Osteoblast (primary cell): ENCODE results near the gene C2CD2. TPM values are rescaled to one million over a fixed set of nuclear protein-coding genes. Genes with fewer than 3 reads are reported as not detected.

Experiments
- DNase-seq: peaks from one replicate; pipeline ENCODE4 v3.0.0; 2011; ENCODE audit warnings: low spot score, mixed read lengths; ENCODE audit not compliant: insufficient read length; ENCODE audit errors: missing footprints
- H2AFZ ChIP-seq: 2 replicates; pipeline ENCODE4 v1.6.0; 2011; ENCODE audit warnings: mild to moderate bottlenecking, low read length
- H3K27ac ChIP-seq: 2 replicates; pipeline ENCODE4 v1.5.1; 2011; ENCODE audit warnings: mild to moderate bottlenecking, low read depth, low read length, moderate library complexity
- H3K27me3 ChIP-seq: 2 replicates; pipeline ENCODE4 v1.6.0; 2012; ENCODE audit warnings: mild to moderate bottlenecking, control low read depth, inconsistent platforms, low read length, moderate library complexity; ENCODE audit not compliant: insufficient read depth
- H3K36me3 ChIP-seq: 2 replicates; pipeline ENCODE4 v1.5.1; 2011; ENCODE audit warnings: mild to moderate bottlenecking, low read length, control low read depth, moderate library complexity; ENCODE audit not compliant: insufficient read depth
- H3K4me1 ChIP-seq: 2 replicates; pipeline ENCODE4 v1.5.1; 2011; ENCODE audit warnings: mild to moderate bottlenecking, low read length, control low read depth, moderate library complexity; ENCODE audit not compliant: insufficient read depth
- H3K4me2 ChIP-seq: 2 replicates; pipeline ENCODE4 v1.6.0; 2011; ENCODE audit warnings: mild to moderate bottlenecking, low read length; ENCODE audit not compliant: insufficient read depth
- H3K4me3 ChIP-seq: fragments of 200-600 bp; sonication (generic); 3 replicates; pipeline ENCODE4 v1.5.1; 2012; ENCODE audit warnings: mild to moderate bottlenecking, low read length, inconsistent platforms; ENCODE audit not compliant: insufficient read depth
- H3K79me2 ChIP-seq: 2 replicates; pipeline ENCODE4 v1.6.0; 2012; ENCODE audit warnings: mild to moderate bottlenecking, low read length, control low read depth, inconsistent platforms; ENCODE audit not compliant: insufficient read depth
- H3K9me3 ChIP-seq: 2 replicates; pipeline ENCODE4 v1.5.1; 2011; ENCODE audit warnings: low read depth, low read length, control low read depth
- H4K20me1 ChIP-seq: 2 replicates; pipeline ENCODE4 v1.6.0; 2012; ENCODE audit warnings: mild to moderate bottlenecking, low read length, control low read depth; ENCODE audit not compliant: insufficient read depth
- total RNA-seq: library from RNA; depleted of rRNA; stranded (reverse); fragments of >200 nt; gene quantifications from 2 replicates; pipeline ENCODE4 v1.2.3, GENCODE V29; 2012
- TF ChIP-seq, protein P1 (sequence below): IDR thresholded peaks from 2 replicates; pipeline ENCODE4 v1.5.1; 2011; ENCODE audit warnings: mild to moderate bottlenecking, low read depth, low read length, moderate library complexity; ENCODE audit errors: extremely low read depth

C2CD2 gene
- total RNA-seq, 1 donor = 40.9 TPM

DNA sequence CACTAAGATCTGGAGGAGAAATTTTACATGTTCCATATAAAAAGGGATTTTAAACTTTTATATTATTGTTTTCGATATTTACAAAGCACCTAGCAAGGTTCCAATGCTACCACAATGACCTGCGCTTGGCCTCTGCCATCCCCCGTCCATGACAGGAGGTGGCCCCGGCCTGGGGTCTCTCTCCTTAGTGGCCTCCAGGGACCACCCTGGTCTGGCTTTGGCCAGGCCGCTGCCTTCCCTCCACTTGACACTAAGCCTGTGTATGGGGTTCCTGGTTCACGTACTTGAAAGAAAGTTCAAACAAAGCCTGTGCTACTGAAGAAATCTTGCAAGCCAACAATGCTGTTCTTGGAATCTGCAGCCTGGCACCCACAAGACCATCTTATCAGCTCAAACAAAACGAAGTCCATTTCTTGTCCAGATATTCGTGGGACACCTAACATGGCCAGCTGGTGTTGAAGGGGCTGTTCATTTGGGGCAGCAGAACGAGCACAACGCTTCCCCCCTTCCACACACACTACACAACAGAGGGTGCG, 87.5 kb downstream of the C2CD2 start:
- TF ChIP-seq, protein P1, sequence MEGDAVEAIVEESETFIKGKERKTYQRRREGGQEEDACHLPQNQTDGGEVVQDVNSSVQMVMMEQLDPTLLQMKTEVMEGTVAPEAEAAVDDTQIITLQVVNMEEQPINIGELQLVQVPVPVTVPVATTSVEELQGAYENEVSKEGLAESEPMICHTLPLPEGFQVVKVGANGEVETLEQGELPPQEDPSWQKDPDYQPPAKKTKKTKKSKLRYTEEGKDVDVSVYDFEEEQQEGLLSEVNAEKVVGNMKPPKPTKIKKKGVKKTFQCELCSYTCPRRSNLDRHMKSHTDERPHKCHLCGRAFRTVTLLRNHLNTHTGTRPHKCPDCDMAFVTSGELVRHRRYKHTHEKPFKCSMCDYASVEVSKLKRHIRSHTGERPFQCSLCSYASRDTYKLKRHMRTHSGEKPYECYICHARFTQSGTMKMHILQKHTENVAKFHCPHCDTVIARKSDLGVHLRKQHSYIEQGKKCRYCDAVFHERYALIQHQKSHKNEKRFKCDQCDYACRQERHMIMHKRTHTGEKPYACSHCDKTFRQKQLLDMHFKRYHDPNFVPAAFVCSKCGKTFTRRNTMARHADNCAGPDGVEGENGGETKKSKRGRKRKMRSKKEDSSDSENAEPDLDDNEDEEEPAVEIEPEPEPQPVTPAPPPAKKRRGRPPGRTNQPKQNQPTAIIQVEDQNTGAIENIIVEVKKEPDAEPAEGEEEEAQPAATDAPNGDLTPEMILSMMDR = no peak
- Histone ChIP-seq H3K4me2 (no peak overlapping the region), H3K27me3 (no peaks in the 10 kb centered on the region), H4K20me1 (no peaks in the 10 kb centered on the region), H3K27ac (no peak overlapping the region), H3K79me2 (peaks cover 38% of the 10 kb centered on the region), H3K36me3 (no peaks in the 10 kb centered on the region), H3K4me3 (no peak overlapping the region), H3K9me3 (no peaks in the 10 kb centered on the region), H2AFZ (no peak overlapping the region), H3K4me1 (peaks cover 10% of the 10 kb centered on the region)
- no peak for DNase-seq

GRCh38 chr21:41865002-41865777, 88.6 kb downstream of the C2CD2 start:
- Histone ChIP-seq H4K20me1 (no peaks in the 10 kb centered on the region), H3K4me1 (peaks cover 10% of the 10 kb centered on the region), H3K4me3 (no peak overlapping the region), H3K4me2 (no peak overlapping the region), H2AFZ (no peak overlapping the region), H3K36me3 (no peaks in the 10 kb centered on the region), H3K79me2 (peaks cover 38% of the 10 kb centered on the region), H3K27me3 (no peaks in the 10 kb centered on the region), H3K9me3 (no peaks in the 10 kb centered on the region), H3K27ac (no peak overlapping the region)
- no peak for DNase-seq
- TF ChIP-seq, protein P1 = no peak

DNA sequence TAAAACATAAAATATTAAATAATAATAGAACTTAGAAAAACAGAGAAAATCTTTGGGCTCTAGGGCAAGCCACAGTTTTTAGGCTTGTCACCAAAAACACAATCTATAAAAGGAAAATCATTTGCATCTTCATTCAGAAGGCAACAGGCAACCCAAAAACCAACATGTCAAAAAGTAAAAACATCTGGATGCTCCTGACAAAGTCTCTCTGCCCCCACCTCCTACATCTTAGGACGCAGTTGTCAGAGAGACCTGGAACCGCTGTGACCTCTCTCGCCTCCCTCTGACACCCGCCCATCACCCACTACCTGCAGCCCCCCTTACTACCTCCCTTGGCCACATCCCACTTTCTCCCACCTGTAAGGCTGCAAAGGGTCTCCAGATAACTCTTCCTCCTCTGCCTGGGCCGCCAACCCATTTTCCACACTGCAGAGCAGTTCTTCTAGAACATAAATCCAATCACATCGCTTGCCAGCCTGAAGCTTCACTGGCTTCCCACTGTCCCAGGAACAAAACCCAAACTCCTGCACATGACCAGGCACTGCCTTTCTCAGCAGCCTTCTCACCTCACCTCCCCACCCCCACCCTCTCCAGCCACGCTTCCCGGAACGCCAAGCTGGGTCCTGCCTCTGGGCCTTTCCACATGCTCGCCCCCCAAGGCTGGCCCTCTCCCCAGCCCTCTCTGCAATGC, 89.4 kb downstream of the C2CD2 start:
- Histone ChIP-seq H3K9me3 (no peaks in the 10 kb centered on the region), H3K27me3 (no peaks in the 10 kb centered on the region), H3K4me1 (peaks cover 10% of the 10 kb centered on the region), H3K79me2 (peaks cover 38% of the 10 kb centered on the region), H4K20me1 (no peaks in the 10 kb centered on the region), H3K36me3 (no peaks in the 10 kb centered on the region), H3K27ac (no peak overlapping the region), H3K4me2 (no peak overlapping the region), H2AFZ (no peak overlapping the region), H3K4me3 (no peak overlapping the region)
- TF ChIP-seq, protein P1 = no peak
- no peak for DNase-seq

GRCh38 chr21:41863439-41863740, 90.4 kb downstream of the C2CD2 start:
- no peak overlapping the region for H2AFZ ChIP-seq
- H3K4me2 ChIP-seq = no peak overlapping the region

More at GRCh38 chr21:41863439-41863740, 90.4 kb downstream of the C2CD2 start:
- Histone ChIP-seq H3K27ac (peak overlapping the region; percentile 52), H3K4me1 (peaks cover 10% of the 10 kb centered on the region), H3K36me3 (peaks cover 5% of the 10 kb centered on the region), H3K27me3 (no peaks in the 10 kb centered on the region), H4K20me1 (no peaks in the 10 kb centered on the region), H3K9me3 (no peaks in the 10 kb centered on the region), H3K4me3 (no peak overlapping the region), H3K79me2 (peaks cover 38% of the 10 kb centered on the region)
- DNase-seq = no peak
- TF ChIP-seq, protein P1 = no peak
